ENCODE measurements around the gene LPCAT1.

The LPCAT1 gene

DNA sequence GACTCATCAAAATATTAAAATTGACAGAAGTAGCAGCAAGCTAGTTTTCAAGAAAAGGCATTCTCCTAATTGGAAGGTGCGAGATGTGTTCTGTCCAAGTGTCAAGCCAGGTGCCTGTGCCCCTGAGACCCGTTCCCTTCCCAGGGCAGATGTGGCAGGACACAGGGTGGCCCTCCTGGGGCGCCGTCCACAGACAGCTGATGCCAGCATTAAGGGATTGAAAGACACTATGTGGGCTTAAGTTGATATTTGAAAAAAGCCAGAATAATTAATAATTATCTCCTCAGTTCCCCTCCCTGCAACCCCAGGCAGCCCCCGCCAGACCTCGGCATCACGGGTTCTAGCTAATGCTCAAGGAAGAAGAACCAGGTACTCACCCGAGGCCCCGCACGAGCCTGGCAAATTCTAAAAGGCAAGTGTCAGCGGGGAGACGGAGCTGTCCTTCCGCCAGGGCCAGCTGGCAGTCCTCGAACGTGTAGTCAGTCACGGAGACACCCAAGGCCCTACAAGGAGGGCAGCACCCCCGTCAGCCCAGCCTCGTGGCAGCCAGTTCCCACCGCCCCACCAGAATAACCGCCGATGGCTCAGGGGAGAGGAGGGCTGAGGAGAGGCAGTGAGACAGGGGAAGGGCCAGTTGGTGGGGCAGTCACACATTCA is 49.4 kb downstream of the LPCAT1 start:
- H3K79me2 ChIP-seq (ENCODE audit: control insufficient read depth, insufficient read depth, low read length), result no peaks in the 10 kb centered on the region
- H2BK5ac ChIP-seq (ENCODE audit: low read length), result no peak overlapping the region
- no peaks in the 10 kb centered on the region for H3K4me1 ChIP-seq (ENCODE audit: control insufficient read depth, low read depth, low read length)
- H4K8ac ChIP-seq (ENCODE audit: low read depth, low read length), result no peak overlapping the region
- no peak overlapping the region for H2AK5ac ChIP-seq (ENCODE audit: low read length)
- H3K36me3 ChIP-seq (ENCODE audit: control insufficient read depth, insufficient read depth, low read length), result peaks cover 17% of the 10 kb centered on the region
- H3K9ac ChIP-seq (ENCODE audit: low read length), result no peak overlapping the region
- H3K18ac ChIP-seq (ENCODE audit: low read length), result no peak overlapping the region
- H3K4me3 ChIP-seq (ENCODE audit: low read length), result no peak overlapping the region
- no peak overlapping the region for H2BK120ac ChIP-seq (ENCODE audit: low read depth, low read length)
- H3K4ac ChIP-seq (ENCODE audit: low read depth, low read length), result no peak overlapping the region
- DNase-seq, result no peak
- H3K27me3 ChIP-seq (ENCODE audit: insufficient read depth, low read length, poor library complexity), result no peaks in the 10 kb centered on the region
- no peak overlapping the region for H4K5ac ChIP-seq (ENCODE audit: low read length)
- no CpG with 5 or more reads among the region's 21 CpGs for WGBS (ENCODE audit: extremely low coverage, insufficient coverage, low lambda C conversion rate)
- no peak overlapping the region for H3K4me2 ChIP-seq (ENCODE audit: low read length)
- H3K79me1 ChIP-seq (ENCODE audit: low read length), result no peaks in the 10 kb centered on the region
- H3K56ac ChIP-seq (ENCODE audit: low read length), result no peak overlapping the region
- H3K23ac ChIP-seq (ENCODE audit: low read length), result no peak overlapping the region
- H2BK15ac ChIP-seq (replicated peaks; ENCODE audit: low read depth), result no peak overlapping the region
- H3K27ac ChIP-seq (ENCODE audit: low read depth, low read length), result no peak overlapping the region

DNA sequence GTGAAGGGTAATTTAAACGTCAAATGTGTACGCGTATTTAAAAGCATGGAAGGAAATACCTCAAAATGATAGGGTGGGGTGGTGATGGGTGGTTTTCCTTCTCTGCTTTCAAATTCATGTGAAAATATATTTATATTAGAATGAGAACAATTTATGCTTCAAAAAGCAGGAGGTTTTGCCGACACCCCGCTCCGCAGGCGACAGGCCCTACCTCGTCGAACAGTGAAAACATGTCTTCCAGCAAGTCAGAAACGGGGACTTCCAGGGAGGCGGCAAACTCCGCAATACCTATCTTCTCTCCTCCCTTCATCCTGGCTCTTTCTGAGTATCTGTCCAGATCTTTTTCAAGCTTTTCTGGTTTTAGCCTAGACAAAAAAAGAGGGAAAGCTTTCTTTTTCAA is 50.0 kb downstream of the LPCAT1 start:
- H3K79me1 ChIP-seq (ENCODE audit: low read length), result no peaks in the 10 kb centered on the region
- no peak overlapping the region for H3K18ac ChIP-seq (ENCODE audit: low read length)
- no peak overlapping the region for H4K8ac ChIP-seq (ENCODE audit: low read depth, low read length)
- H3K9ac ChIP-seq (ENCODE audit: low read length), result no peak overlapping the region
- H3K27me3 ChIP-seq (ENCODE audit: insufficient read depth, low read length, poor library complexity), result no peaks in the 10 kb centered on the region
- no peak overlapping the region for H2BK15ac ChIP-seq (replicated peaks; ENCODE audit: low read depth)
- no peak overlapping the region for H3K4me3 ChIP-seq (ENCODE audit: low read length)
- no peak overlapping the region for H3K4me2 ChIP-seq (ENCODE audit: low read length)
- H3K23ac ChIP-seq (ENCODE audit: low read length), result no peak overlapping the region
- H2BK5ac ChIP-seq (ENCODE audit: low read length), result no peak overlapping the region
- H3K56ac ChIP-seq (ENCODE audit: low read length), result no peak overlapping the region
- H3K4ac ChIP-seq (ENCODE audit: low read depth, low read length), result no peak overlapping the region
- H3K36me3 ChIP-seq (ENCODE audit: control insufficient read depth, insufficient read depth, low read length), result peaks cover 15% of the 10 kb centered on the region
- H3K4me1 ChIP-seq (ENCODE audit: control insufficient read depth, low read depth, low read length), result no peaks in the 10 kb centered on the region
- no peak overlapping the region for H2AK5ac ChIP-seq (ENCODE audit: low read length)
- DNase-seq, result no peak
- WGBS (ENCODE audit: extremely low coverage, insufficient coverage, low lambda C conversion rate), result no CpG with 5 or more reads among the region's 12 CpGs
- H2BK120ac ChIP-seq (ENCODE audit: low read depth, low read length), result no peak overlapping the region
- H4K5ac ChIP-seq (ENCODE audit: low read length), result no peak overlapping the region
- no peaks in the 10 kb centered on the region for H3K79me2 ChIP-seq (ENCODE audit: control insufficient read depth, insufficient read depth, low read length)
- no peak overlapping the region for H3K27ac ChIP-seq (ENCODE audit: low read depth, low read length)

- H2BK5ac ChIP-seq (ENCODE audit: low read length), result no peak overlapping the region
- no peak overlapping the region for H2BK120ac ChIP-seq (ENCODE audit: low read depth, low read length)
- no peak overlapping the region for H3K4me2 ChIP-seq (ENCODE audit: low read length)
- no peak for DNase-seq
- H3K18ac ChIP-seq (ENCODE audit: low read length), result no peak overlapping the region
- no peak overlapping the region for H2AK5ac ChIP-seq (ENCODE audit: low read length)
- no peaks in the 10 kb centered on the region for H3K27me3 ChIP-seq (ENCODE audit: insufficient read depth, low read length, poor library complexity)
- H3K36me3 ChIP-seq (ENCODE audit: control insufficient read depth, insufficient read depth, low read length), result peaks cover 15% of the 10 kb centered on the region
- WGBS (ENCODE audit: extremely low coverage, insufficient coverage, low lambda C conversion rate), result no CpG with 5 or more reads among the region's 23 CpGs
- H3K9ac ChIP-seq (ENCODE audit: low read length), result no peak overlapping the region
- H2BK15ac ChIP-seq (replicated peaks; ENCODE audit: low read depth), result no peak overlapping the region
- H3K27ac ChIP-seq (ENCODE audit: low read depth, low read length), result no peak overlapping the region
- H4K8ac ChIP-seq (ENCODE audit: low read depth, low read length), result no peak overlapping the region
- H3K79me1 ChIP-seq (ENCODE audit: low read length), result no peaks in the 10 kb centered on the region
- H4K5ac ChIP-seq (ENCODE audit: low read length), result no peak overlapping the region
- no peak overlapping the region for H3K4ac ChIP-seq (ENCODE audit: low read depth, low read length)
- no peaks in the 10 kb centered on the region for H3K4me1 ChIP-seq (ENCODE audit: control insufficient read depth, low read depth, low read length)
- H3K4me3 ChIP-seq (ENCODE audit: low read length), result no peak overlapping the region
- H3K79me2 ChIP-seq (ENCODE audit: control insufficient read depth, insufficient read depth, low read length), result no peaks in the 10 kb centered on the region
- no peak overlapping the region for H3K23ac ChIP-seq (ENCODE audit: low read length)
- no peak overlapping the region for H3K56ac ChIP-seq (ENCODE audit: low read length)
These were observed 50.7 kb downstream of the LPCAT1 start for GRCh38 chr5:1472964-1473628.

DNA sequence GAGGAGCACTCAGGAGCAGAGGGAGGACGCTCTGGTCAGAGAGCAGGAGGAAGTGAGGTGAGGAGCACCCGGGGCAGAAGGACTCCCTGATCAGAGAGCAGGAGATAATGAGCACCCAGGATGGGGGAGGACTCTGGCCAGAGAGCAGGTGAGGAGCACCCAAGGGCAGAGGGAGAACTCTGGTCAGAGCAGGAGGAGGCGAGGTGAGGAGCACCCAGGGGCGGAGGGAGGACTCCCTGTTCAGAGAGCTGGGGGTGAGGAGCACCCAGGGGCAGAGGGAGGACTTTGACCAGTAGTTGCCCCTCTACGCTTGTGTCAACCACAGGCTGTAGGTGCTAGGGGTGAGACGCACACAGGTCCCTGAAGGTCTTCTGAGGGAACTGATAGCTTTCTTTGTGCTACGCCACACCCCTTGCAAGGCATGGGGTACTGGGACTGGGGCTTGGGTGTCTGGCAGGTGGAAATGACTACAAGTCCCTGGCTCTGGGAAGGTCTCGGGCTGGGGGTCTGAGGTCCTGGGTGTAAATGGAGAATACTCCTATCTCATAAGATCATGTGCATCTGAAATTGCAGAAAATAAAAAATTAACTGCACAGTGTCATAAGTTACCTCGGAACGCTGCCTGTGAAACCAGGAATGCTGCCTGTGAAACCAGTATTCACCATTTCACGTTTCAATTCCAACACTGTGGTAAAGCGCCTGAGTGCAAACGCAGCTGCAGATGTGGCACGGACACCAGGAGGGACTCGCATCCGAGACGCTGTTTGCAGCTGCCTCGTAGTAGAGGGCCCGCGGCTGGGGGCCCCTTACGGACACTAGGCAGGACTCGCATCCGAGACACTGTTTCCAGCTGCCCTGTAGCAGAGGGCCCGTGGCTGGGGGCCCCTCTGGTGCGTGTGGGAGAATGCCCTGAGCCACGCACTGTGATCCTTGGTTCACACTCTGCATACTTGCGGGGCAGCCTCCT is 51.5 kb downstream of the LPCAT1 start:
- no peak overlapping the region for H2AK5ac ChIP-seq (ENCODE audit: low read length)
- no peak overlapping the region for H2BK120ac ChIP-seq (ENCODE audit: low read depth, low read length)
- no peak overlapping the region for H2BK5ac ChIP-seq (ENCODE audit: low read length)
- no peak overlapping the region for H3K9ac ChIP-seq (ENCODE audit: low read length)
- H3K27ac ChIP-seq (ENCODE audit: low read depth, low read length), result no peak overlapping the region
- no peak for DNase-seq
- H3K4ac ChIP-seq (ENCODE audit: low read depth, low read length), result no peak overlapping the region
- H3K79me1 ChIP-seq (ENCODE audit: low read length), result no peaks in the 10 kb centered on the region
- no CpG with 5 or more reads among the region's 27 CpGs for WGBS (ENCODE audit: extremely low coverage, insufficient coverage, low lambda C conversion rate)
- H3K4me1 ChIP-seq (ENCODE audit: control insufficient read depth, low read depth, low read length), result no peaks in the 10 kb centered on the region
- H4K5ac ChIP-seq (ENCODE audit: low read length), result no peak overlapping the region
- H3K4me2 ChIP-seq (ENCODE audit: low read length), result no peak overlapping the region
- H3K18ac ChIP-seq (ENCODE audit: low read length), result no peak overlapping the region
- no peak overlapping the region for H3K4me3 ChIP-seq (ENCODE audit: low read length)
- no peak overlapping the region for H3K23ac ChIP-seq (ENCODE audit: low read length)
- peaks cover 15% of the 10 kb centered on the region for H3K36me3 ChIP-seq (ENCODE audit: control insufficient read depth, insufficient read depth, low read length)
- no peaks in the 10 kb centered on the region for H3K79me2 ChIP-seq (ENCODE audit: control insufficient read depth, insufficient read depth, low read length)
- no peak overlapping the region for H2BK15ac ChIP-seq (replicated peaks; ENCODE audit: low read depth)
- H4K8ac ChIP-seq (ENCODE audit: low read depth, low read length), result no peak overlapping the region
- H3K56ac ChIP-seq (ENCODE audit: low read length), result no peak overlapping the region
- no peaks in the 10 kb centered on the region for H3K27me3 ChIP-seq (ENCODE audit: insufficient read depth, low read length, poor library complexity)

GRCh38 chr5:1471240-1471853 is 52.4 kb downstream of the LPCAT1 start:
- DNase-seq, result no peak
- H3K36me3 ChIP-seq (ENCODE audit: control insufficient read depth, insufficient read depth, low read length), result peaks cover 9% of the 10 kb centered on the region
- H3K9ac ChIP-seq (ENCODE audit: low read length), result no peak overlapping the region
- no peak overlapping the region for H2AK5ac ChIP-seq (ENCODE audit: low read length)
- H3K18ac ChIP-seq (ENCODE audit: low read length), result no peak overlapping the region
- H2BK120ac ChIP-seq (ENCODE audit: low read depth, low read length), result no peak overlapping the region
- H3K4me2 ChIP-seq (ENCODE audit: low read length), result no peak overlapping the region
- no peaks in the 10 kb centered on the region for H3K27me3 ChIP-seq (ENCODE audit: insufficient read depth, low read length, poor library complexity)
- no peak overlapping the region for H3K27ac ChIP-seq (ENCODE audit: low read depth, low read length)
- H3K4ac ChIP-seq (ENCODE audit: low read depth, low read length), result no peak overlapping the region
- H4K5ac ChIP-seq (ENCODE audit: low read length), result no peak overlapping the region
- no CpG with 5 or more reads among the region's 8 CpGs for WGBS (ENCODE audit: extremely low coverage, insufficient coverage, low lambda C conversion rate)
- H3K23ac ChIP-seq (ENCODE audit: low read length), result no peak overlapping the region
- H2BK5ac ChIP-seq (ENCODE audit: low read length), result no peak overlapping the region
- H3K4me3 ChIP-seq (ENCODE audit: low read length), result no peak overlapping the region
- H2BK15ac ChIP-seq (replicated peaks; ENCODE audit: low read depth), result no peak overlapping the region
- no peaks in the 10 kb centered on the region for H3K4me1 ChIP-seq (ENCODE audit: control insufficient read depth, low read depth, low read length)
- H3K79me2 ChIP-seq (ENCODE audit: control insufficient read depth, insufficient read depth, low read length), result no peaks in the 10 kb centered on the region
- H4K8ac ChIP-seq (ENCODE audit: low read depth, low read length), result no peak overlapping the region
- no peaks in the 10 kb centered on the region for H3K79me1 ChIP-seq (ENCODE audit: low read length)
- no peak overlapping the region for H3K56ac ChIP-seq (ENCODE audit: low read length)

All from mesendoderm (in vitro differentiated cells).